DND-41 (cell line): ENCODE data around the gene ABCC8.

Source experiments
- CTCF ChIP-seq: IDR thresholded peaks from 2 replicates; pipeline ENCODE4 v1.5.1; 2012; ENCODE audit warnings: borderline replicate concordance, low read length, moderate library complexity, mild to moderate bottlenecking; ENCODE audit not compliant: poor library complexity, severe bottlenecking; ENCODE audit errors: extremely low read depth
- EZH2 ChIP-seq: IDR thresholded peaks from 3 replicates; pipeline ENCODE4 v1.6.1; 2012; ENCODE audit warnings: borderline replicate concordance, low read depth, mild to moderate bottlenecking, moderate library complexity, low read length, inconsistent platforms; ENCODE audit not compliant: severe bottlenecking

DNA sequence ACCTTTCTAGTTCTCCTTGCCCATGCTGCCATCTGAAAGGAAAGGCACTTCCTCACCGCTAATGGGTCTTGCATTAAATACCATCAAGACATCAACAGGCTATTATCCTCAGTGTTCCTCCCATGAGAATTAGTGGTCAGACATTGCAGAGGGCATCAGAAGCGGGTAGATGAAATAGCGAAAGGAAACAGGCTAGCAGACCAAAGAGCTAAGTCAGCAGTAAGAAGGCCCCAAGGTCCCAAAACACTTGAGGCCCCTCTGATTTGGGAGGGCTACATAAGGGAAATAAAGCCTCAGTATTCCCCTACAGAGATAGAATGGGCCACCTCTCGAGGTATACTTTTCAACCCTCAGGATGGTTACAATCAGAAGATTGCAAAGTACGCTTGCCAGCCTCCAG lies 101.1 kb downstream of the ABCC8 start:
- no peak for TF ChIP-seq CTCF
- TF ChIP-seq EZH2 = no peak
